Stimulated activated CD4-positive, alpha-beta T cell treated with anti-CD3 and anti-CD28 coated beads, Interleukin-12 subunit alpha, Interleukin-12 subunit beta, amount 100 ng/mL, for 48 hours (primary cell): ENCODE data around the gene MYO19.
"Not testable (repeated sequence)": the region's sequence is repeated elsewhere in the genome, so short reads cannot be mapped to it uniquely, and the experiment has no call there.

ENCODE experiments used
- DNase-seq, 3 donors: peaks; one replicate each; pipeline ENCODE4 v3.0.0-alpha.2; 2020; ENCODE audit warnings: low read depth in 2 of 3, low spot score in 1 of 3

The MYO19 gene

DNA sequence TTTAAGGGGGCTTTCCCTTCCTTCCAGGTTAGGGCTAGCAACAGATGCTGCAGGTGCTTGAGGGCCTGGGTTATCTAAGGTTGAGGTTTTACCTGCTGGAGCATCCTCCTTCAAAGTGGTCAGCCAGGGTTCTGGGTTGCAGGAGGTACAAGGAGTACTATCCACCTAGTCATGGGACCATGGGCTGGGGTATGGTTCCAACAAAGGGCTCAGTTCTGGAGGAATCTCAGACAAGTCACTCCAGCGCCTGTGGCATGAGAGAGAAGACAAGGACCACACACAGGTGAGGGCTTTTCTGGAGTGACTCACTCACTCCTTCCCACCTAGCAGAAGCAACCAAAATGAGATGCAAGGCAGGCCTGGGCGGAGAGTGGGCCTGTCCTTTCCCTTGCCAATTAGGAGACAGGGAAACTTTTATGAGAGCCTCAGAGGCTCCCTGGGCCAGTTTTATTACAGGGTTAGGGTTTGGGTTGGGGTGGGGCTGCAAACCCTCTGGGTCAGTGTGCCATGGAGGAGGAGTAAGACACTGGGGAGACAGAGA lies 2.2 kb downstream of the MYO19 start:
- DNase-seq = no peak

DNA sequence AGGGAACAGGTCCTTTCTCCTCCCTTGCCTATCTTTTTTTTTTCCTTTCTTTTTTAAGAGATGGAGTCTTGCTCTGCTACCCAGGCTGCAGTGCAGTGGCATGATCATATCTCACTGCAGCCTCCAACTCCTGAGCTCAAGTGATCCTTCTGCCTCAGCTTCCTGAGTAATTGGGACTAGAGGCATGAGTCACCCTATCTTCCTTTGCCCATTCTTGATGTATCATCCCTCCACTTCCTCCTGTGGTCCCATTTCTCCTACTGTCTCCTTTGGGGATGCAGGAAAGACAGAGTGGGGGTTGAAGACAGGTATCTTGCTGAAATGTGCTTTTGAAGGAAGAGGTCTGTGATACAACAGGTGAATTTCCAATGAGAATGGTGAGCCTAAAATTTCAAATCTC lies 5.5 kb downstream of the MYO19 start:
- no peak for DNase-seq

DNA sequence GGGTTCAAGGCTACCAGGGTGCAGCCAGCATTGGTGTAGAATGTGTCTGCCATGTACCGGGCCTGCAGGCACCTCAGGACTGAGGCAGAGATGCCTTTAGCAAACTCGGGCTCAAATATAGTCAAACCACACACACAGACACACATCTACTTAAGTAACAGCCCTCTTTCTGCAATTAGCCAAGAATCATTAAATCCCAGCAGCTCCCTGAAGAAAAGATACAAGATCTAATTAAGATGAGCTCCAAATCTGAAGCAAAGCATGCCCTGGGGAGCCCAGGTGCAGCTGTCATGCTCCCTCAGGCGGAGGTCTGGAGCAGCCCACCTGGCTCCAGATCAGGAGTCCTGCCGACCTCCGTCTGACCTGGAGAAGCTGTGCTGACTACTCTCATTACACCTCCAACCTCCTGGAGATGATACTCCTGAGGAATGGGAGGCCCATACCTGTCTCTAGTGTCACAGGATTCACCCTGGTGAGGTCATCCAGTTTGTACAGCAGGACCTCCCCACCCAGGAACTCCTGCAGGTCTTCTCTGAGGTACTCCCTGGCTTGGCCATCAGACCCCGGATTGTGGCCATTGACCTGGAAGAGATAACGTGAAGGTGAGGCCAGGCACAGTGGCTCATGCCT lies 6.9 kb downstream of the MYO19 start:
- no peak for DNase-seq

GRCh38 chr17:36525888-36526287 lies 8.8 kb downstream of the MYO19 start:
- no peak for DNase-seq

DNA sequence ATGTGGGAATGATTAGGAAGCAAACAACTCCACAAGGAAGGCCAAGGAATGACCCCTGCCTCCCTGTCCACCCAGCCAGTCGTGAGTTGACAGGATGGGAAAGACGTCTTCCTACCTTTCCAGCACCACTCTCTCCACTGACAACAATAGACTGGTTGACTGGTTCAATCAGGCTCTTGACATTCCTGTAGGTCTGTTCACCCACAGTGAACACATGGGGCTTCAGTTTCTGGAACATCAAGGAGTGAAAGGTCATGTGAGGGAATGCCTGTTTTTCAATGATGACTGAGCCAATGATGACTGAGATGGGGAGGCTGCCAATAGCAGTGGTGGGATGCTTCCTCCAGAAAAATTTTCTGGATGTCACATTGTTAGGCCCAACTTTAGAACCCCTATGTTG lies 9.6 kb downstream of the MYO19 start:
- DNase-seq = no peak

DNA sequence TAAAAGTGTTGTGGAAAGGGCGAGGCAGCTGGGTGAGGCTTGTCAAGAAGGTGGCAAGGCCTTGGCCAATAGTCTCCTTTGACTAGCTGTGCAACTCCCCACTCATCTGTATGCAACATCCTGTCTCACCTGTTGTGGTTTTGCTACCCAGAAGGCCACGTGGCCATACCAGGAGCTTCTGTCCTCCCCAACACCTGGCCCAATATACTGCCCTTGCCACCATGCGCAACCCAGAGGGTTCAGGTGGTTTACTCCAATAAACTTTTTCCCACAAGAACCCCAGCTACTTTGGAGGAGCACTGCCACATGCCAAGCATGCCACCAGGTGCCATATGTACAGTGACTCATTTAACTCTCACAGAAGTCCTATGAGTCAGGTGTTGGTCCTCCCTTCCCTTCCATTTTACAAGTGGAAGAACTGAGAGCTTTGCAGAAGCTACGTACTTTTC lies 10.2 kb downstream of the MYO19 start:
- no peak for DNase-seq

DNA sequence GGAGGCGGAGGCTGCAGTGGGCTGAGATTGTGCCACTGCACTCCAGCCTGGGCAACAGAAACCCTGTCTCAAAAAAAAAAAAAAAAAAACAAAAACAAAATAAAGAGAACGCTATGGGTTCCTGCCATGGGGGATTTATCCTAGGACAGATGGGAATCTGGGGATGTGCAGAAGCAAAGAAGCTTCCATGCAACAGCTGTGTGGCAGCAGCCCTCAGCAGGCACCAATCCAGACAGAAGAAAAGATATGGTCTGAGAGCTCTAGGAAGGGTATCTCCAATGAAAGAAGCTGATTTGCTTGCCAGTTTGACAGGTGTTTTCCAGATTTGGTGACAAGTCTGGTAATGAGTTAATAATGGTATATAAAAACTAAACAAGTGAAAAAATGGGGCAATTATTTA lies 11.6 kb downstream of the MYO19 start:
- DNase-seq = no peak

GRCh38 chr17:36515837-36516236 lies 18.8 kb downstream of the MYO19 start:
- no peak for DNase-seq

DNA sequence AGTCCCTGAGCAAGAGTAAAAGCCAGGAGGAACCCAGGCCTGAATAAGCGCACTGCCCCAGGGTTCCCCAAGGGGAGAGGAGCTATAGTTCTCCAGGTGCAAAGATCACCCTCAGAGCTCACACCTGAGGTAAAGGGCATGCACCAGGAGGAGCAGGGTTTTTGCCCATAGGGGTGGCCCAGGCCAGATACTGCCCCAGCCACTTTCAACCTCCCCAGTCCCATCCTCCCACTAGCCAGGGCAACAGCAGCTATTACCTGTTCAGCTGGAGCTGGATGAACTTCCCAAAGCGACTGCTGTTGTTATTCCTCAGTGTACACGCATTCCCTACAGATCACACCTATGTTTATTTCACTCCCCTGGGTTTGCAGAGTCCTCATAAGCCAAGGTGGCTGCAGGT lies 19.8 kb downstream of the MYO19 start:
- DNase-seq = no peak

DNA sequence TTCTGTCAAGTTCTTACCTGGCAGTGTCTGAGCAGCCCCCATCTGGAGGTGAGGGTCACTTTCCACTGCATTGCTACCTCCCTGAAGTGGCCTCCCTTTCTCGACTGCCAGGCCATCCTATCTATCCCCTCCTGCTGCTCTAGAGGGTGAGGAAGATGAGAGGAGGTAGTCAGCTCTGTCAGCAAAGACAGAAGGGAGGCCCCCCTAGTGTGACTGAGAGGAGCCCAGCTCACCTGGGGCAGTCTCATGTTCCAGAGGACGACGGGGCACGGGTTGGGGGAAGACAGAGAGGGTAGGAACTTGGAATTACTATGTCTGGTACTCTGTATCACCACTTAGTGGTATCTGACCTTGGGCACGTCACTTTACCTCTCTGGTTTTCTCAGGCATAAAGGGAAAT lies 22.0 kb downstream of the MYO19 start:
- no peak for DNase-seq

GRCh38 chr17:36511216-36511615 lies 23.5 kb downstream of the MYO19 start:
- no peak for DNase-seq

- no peak for DNase-seq
Observed at GRCh38 chr17:36510636-36511035, 24.0 kb downstream of the MYO19 start.

GRCh38 chr17:36509272-36509985 lies 25.2 kb downstream of the MYO19 start:
- no peak for DNase-seq

- not testable (repeated sequence) for DNase-seq
Observed at GRCh38 chr17:36508439-36508838, 26.2 kb downstream of the MYO19 start.

DNA sequence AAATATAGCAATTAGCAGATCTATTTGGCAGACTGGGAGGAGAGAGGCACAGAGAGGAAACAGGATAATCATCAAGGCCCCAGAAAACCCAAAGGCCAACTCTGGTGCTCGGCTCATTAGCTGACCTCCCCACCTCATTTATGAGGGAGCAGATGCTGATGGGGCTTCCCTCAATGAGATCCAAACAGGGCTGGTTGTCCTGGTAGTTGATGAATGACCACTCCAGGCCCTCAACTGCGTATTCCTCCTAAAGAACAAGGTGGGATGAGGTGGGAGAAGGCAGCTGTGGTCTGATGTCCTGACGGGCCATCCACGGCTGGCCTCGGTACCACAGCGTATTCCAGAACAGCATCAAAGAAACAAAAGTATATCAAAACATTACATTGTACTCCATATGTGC lies 27.4 kb downstream of the MYO19 start:
- no peak for DNase-seq

GRCh38 chr17:36506831-36507230 lies 27.8 kb downstream of the MYO19 start:
- no peak for DNase-seq

- no peak for DNase-seq
Observed at GRCh38 chr17:36506249-36506826, 28.3 kb downstream of the MYO19 start.

DNA sequence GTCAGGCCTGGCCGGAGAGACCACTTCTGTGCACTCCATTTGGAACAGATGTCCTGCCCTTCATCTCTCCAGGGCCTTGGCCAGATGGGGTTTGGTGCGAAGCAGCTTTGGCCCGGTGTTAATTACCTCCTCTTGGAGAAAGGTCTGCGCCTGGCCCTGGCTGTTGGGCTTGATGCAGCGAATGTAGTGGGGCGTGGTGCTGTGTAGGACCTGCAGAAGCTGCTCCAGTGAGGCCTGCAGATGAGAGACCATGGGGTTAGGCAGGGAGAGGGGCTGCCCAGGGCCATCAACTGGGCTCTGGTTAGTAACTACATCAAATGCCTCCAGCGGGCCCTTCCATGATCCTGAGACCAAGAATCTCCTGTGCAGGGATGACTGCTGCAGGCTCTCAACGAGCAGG lies 29.5 kb downstream of the MYO19 start:
- no peak for DNase-seq

DNA sequence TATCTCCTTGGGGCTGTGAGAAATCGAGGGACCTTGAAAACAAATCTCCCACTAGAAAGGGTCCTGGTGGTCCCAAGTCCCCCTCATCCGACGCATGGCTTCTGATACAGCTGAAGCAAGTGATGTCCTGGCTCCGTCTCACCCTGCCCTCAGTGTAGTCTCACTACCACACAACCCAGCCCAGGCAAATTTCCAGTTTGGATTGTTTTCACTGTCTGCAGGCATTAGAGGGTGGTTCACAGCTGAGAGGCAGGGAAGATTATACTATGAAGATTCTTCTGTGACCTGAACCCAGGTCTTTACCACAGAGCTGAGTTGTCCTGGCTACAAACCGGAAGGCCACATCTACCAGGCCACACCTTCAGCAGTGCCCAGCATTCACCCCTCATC lies 30.5 kb downstream of the MYO19 start:
- no peak for DNase-seq

- no peak for DNase-seq
Observed at GRCh38 chr17:36503456-36504155, 31.1 kb downstream of the MYO19 start.

DNA sequence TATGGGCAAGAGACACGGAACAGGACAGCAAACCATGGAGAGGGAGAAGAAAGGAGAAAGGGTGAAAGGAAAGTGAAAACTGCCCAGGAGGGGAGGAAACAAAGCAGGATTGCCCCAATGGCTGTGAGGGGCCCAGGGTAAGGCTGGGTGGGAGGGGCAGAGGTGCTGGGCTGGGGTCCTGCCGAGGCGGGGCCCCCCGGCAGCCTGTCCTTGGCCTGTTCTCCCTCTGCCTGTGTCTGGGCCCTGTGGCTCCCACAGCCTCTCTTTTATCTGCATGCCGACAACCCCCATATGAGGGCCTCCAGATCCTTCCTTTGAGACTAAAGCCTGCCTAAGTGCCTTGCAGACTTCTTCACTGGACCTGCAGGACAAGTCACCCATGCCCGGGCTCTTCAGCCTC lies 32.7 kb downstream of the MYO19 start:
- DNase-seq = no peak

GRCh38 chr17:36501351-36501750 lies 33.3 kb downstream of the MYO19 start:
- DNase-seq = no peak
